ENCODE measurements around the gene RMND5A. TPM values are rescaled to one million over a fixed set of nuclear protein-coding genes. Genes with fewer than 3 reads are reported as not detected.
A peak's percentile ranks its signal among the peaks of the same experiment; 100 is the strongest.

Gene RMND5A
- total RNA-seq, 1 experiment from 2014 or later, result 59.9 TPM

GRCh38 chr2:86764661-86765309 is 44.7 kb downstream of the RMND5A start:
- ChIA-PET CTCF (no interaction called here), POLR2A (no interaction called here)
- intact Hi-C loops (cut with micrococcal nuclease; ENCODE audit: unreplicated experiment), result loop anchor here (1.0 to 10.0 kb wide), 2 partner anchors 43 to 240 kb away; no protein-coding TSS in a partner anchor
- Histone ChIP-seq H3K4me3 (ENCODE audit: low read depth, low read length) (no peak overlapping the region), H3K9me3 (no peaks in the 10 kb centered on the region), H3K4me1 (no peaks in the 10 kb centered on the region), H3K36me3 (ENCODE audit: control insufficient read depth, insufficient read depth, low read length) (peaks cover 3% of the 10 kb centered on the region), H3K27me3 (replicated peaks; ENCODE audit: control insufficient read depth, insufficient read depth, low read length) (no peaks in the 10 kb centered on the region)
- Mint-ChIP-seq H3K4me1 (ENCODE audit: low read depth, unreplicated experiment) (no peaks in the 10 kb centered on the region), H3K27ac (ENCODE audit: unreplicated experiment) (no peak overlapping the region), H3K27me3 (ENCODE audit: insufficient read depth, unreplicated experiment) (no peaks in the 10 kb centered on the region), H3K36me3 (ENCODE audit: insufficient read depth, unreplicated experiment) (peaks cover 47% of the 10 kb centered on the region), H3K4me3 (ENCODE audit: unreplicated experiment) (no peak overlapping the region), H3K9me3 (ENCODE audit: unreplicated experiment) (no peaks in the 10 kb centered on the region)
- DNase-seq, result peak in 1 of 2 experiments; percentile 68
- TF ChIP-seq CTCF (IDR thresholded peaks at IDR 0.05; ENCODE audit: insufficient read depth in 1 of 2, low read depth in 1 of 2, low read length in 1 of 2, severe bottlenecking in 1 of 2, unreplicated experiment in 1 of 2), result peak; percentile 69 to 86
- BruUV-seq (replicated peaks), result no TSS peak

GRCh38 chr2:86765310-86765695 is 45.2 kb downstream of the RMND5A start:
- ChIA-PET POLR2A (no interaction called here), CTCF (no interaction called here)
- BruUV-seq (replicated peaks), result no TSS peak
- Histone ChIP-seq H3K4me3 (ENCODE audit: low read depth, low read length) (no peak overlapping the region), H3K27me3 (replicated peaks; ENCODE audit: control insufficient read depth, insufficient read depth, low read length) (no peaks in the 10 kb centered on the region), H3K9me3 (no peaks in the 10 kb centered on the region), H3K36me3 (ENCODE audit: control insufficient read depth, insufficient read depth, low read length) (peaks cover 3% of the 10 kb centered on the region), H3K4me1 (no peaks in the 10 kb centered on the region)
- H3K27me3 Mint-ChIP-seq (ENCODE audit: insufficient read depth, unreplicated experiment), result no peaks in the 10 kb centered on the region
- intact Hi-C loops (cut with micrococcal nuclease; ENCODE audit: unreplicated experiment), result loop anchor here (10.0 kb wide), 1 partner anchor 241 kb away; no protein-coding TSS in a partner anchor
- no peaks in the 10 kb centered on the region for H3K4me1 Mint-ChIP-seq (ENCODE audit: low read depth, unreplicated experiment)
- peaks cover 49% of the 10 kb centered on the region for H3K36me3 Mint-ChIP-seq (ENCODE audit: insufficient read depth, unreplicated experiment)
- H3K4me3 Mint-ChIP-seq (ENCODE audit: unreplicated experiment), result no peak overlapping the region
- no peak overlapping the region for H3K27ac Mint-ChIP-seq (ENCODE audit: unreplicated experiment)
- no peaks in the 10 kb centered on the region for H3K9me3 Mint-ChIP-seq (ENCODE audit: unreplicated experiment)
- DNase-seq, result no peak
- no peak for TF ChIP-seq CTCF (IDR thresholded peaks at IDR 0.05; ENCODE audit: insufficient read depth in 1 of 2, low read depth in 1 of 2, low read length in 1 of 2, severe bottlenecking in 1 of 2, unreplicated experiment in 1 of 2)

DNA sequence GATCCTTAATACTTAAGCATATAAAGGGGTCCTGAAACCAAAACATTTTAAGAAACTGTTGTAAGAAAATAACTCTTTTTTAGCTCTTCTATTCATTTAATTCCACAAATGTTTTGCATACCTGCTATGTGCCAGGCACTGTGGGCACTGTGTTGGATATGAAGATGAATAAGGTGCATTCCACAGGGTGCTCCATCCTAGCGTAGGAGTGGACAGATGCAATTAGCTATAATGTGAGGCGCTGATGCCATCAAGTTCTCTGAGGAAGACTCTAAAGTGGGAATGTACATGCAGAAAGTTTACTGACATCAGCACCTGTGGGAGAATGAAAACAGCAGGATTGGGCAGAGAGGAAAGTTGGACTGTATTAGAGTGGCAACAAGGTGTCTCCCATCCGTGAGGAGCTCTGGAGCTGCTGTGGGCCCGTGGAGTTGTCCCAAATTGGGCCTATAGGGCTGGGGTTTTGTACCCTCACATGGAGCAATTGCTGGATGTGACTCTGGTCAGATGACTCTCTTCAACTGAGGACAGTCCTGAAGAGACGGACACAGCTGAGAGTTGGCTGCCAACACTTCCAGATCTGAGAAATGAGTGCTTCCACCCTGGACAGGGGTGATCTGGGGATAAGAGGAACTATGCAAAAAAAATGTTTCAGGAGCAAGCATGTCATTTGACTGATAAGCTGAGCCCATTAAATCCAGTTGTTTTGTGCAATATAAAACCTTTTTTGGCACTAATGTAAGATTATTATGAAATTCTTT is 48.3 kb downstream of the RMND5A start:
- POLR2A ChIA-PET, result no interaction called here
- Mint-ChIP-seq H3K9me3 (ENCODE audit: unreplicated experiment) (no peaks in the 10 kb centered on the region), H3K36me3 (ENCODE audit: insufficient read depth, unreplicated experiment) (peaks cover 56% of the 10 kb centered on the region), H3K4me3 (ENCODE audit: unreplicated experiment) (no peak overlapping the region), H3K27me3 (ENCODE audit: insufficient read depth, unreplicated experiment) (no peaks in the 10 kb centered on the region), H3K4me1 (ENCODE audit: low read depth, unreplicated experiment) (no peaks in the 10 kb centered on the region), H3K27ac (ENCODE audit: unreplicated experiment) (no peak overlapping the region)
- intact Hi-C loops (cut with micrococcal nuclease; ENCODE audit: unreplicated experiment), result loop anchor here (10.0 kb wide), 1 partner anchor 244 kb away; no protein-coding TSS in a partner anchor
- BruUV-seq (replicated peaks), result no TSS peak
- TF ChIP-seq CTCF (IDR thresholded peaks at IDR 0.05; ENCODE audit: insufficient read depth in 1 of 2, low read depth in 1 of 2, low read length in 1 of 2, severe bottlenecking in 1 of 2, unreplicated experiment in 1 of 2), result no peak
- H3K36me3 ChIP-seq (ENCODE audit: control insufficient read depth, insufficient read depth, low read length), result peaks cover 3% of the 10 kb centered on the region
- H3K4me3 ChIP-seq (ENCODE audit: low read depth, low read length), result no peak overlapping the region
- H3K27me3 ChIP-seq (replicated peaks; ENCODE audit: control insufficient read depth, insufficient read depth, low read length), result no peaks in the 10 kb centered on the region
- no peaks in the 10 kb centered on the region for H3K9me3 ChIP-seq
- DNase-seq, result no peak
- H3K4me1 ChIP-seq, result no peaks in the 10 kb centered on the region
- CTCF ChIA-PET, result interaction anchor here (0.6 kb wide), 1 partner anchor 130 kb away, joined by 3 read pairs; no protein-coding TSS in a partner anchor

Measured in Caco-2 (cell line).